ENCODE measurements around the gene KIAA0825.

KIAA0825 gene

DNA sequence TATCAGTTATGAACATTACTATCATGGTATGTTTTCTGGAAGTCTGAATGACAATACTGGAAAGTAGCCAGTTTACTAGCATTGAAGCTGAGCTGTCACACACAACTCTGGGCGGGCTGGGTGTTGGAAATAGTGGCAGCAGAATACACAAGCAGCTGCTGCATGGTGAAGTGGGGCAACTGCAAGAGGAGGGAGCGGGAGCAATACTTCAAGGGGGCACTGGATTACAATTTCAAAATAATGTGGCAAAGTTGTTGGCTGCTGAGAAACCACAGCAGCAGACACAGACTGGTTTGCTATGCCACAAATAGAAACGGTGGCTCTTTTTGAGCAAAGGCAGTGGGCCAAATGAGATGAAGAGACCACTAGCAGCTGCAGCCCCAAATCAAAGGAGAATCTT lies 350.2 kb downstream of the KIAA0825 start:
- no peak overlapping the region for H3K4ac ChIP-seq (ENCODE audit: low read depth, low read length)
- H2AFZ ChIP-seq (ENCODE audit: insufficient read depth, low read length, poor library complexity): no peak overlapping the region
- H3K27me3 ChIP-seq (ENCODE audit: insufficient read depth, low read length): no peaks in the 10 kb centered on the region
- no peaks in the 10 kb centered on the region for H3K4me1 ChIP-seq (ENCODE audit: control insufficient read depth in 1 of 2, insufficient read depth in 2 of 2, low read length in 2 of 2)
- H4K91ac ChIP-seq (ENCODE audit: low read depth, low read length): no peak overlapping the region
- H3K18ac ChIP-seq (ENCODE audit: low read length): no peak overlapping the region
- H4K12ac ChIP-seq (ENCODE audit: low read depth, low read length): no peak overlapping the region
- no peak overlapping the region for H3K14ac ChIP-seq (ENCODE audit: low read length)
- H3K23ac ChIP-seq (ENCODE audit: low read length): no peak overlapping the region
- H4K8ac ChIP-seq (ENCODE audit: low read depth, low read length): no peak overlapping the region
- H2BK12ac ChIP-seq (ENCODE audit: low read length): no peak overlapping the region
- H3K27ac ChIP-seq (ENCODE audit: low read depth, low read length): no peak overlapping the region
- no peak overlapping the region for H3K9ac ChIP-seq (ENCODE audit: low read length)
- no peak overlapping the region for H2BK120ac ChIP-seq (ENCODE audit: insufficient read depth, low read length, poor library complexity)
- H2AK5ac ChIP-seq (ENCODE audit: low read length): no peak overlapping the region
- no peaks in the 10 kb centered on the region for H3K79me1 ChIP-seq (ENCODE audit: low read length)
- WGBS (ENCODE audit: extremely low coverage, insufficient coverage, insufficient read length): no CpG with 5 or more reads among the region's 3 CpGs
- no peak overlapping the region for H3K4me3 ChIP-seq (ENCODE audit: low read depth, low read length)
- no peaks in the 10 kb centered on the region for H3K79me2 ChIP-seq (ENCODE audit: control insufficient read depth, insufficient read depth, low read length, poor library complexity)
- H2BK5ac ChIP-seq (ENCODE audit: low read depth, low read length, poor library complexity): no peak overlapping the region
- no peaks in the 10 kb centered on the region for H3K9me3 ChIP-seq (ENCODE audit: insufficient read depth, low read depth, low read length)
- no peak for DNase-seq
- no peaks in the 10 kb centered on the region for H3K36me3 ChIP-seq (ENCODE audit: control insufficient read depth in 1 of 2, insufficient read depth in 2 of 2, low read length in 2 of 2)
- H3K4me2 ChIP-seq (ENCODE audit: low read length): no peak overlapping the region

DNA sequence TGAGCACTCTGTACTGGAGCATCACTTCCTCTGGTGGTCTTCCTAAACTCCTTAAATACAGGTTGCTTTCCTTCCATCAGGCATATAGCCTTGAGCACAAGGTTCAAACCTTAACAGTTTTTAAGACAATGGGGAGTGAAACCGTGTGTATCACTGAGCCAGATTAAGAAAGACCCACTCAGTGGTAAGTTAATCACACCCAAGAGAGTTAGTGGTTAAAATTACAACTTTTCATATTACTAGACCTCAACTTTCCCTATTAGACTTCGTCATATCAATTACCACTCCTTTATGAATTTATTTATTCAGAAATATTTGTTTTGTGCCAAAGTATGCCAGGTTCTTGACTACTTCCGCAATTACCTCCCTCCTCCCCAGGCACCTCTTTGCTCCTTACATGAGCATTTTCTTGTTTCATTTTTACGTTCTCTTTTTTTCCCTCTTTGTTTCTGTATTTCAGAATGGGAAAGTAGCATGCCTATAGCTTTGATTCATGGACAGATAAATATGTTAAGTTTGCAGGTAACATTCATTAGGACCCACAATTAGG lies 351.0 kb downstream of the KIAA0825 start:
- no CpG with 5 or more reads among the region's 4 CpGs for WGBS (ENCODE audit: extremely low coverage, insufficient coverage, insufficient read length)
- Histone ChIP-seq H3K27ac (ENCODE audit: low read depth, low read length) (no peak overlapping the region), H2BK120ac (ENCODE audit: insufficient read depth, low read length, poor library complexity) (no peak overlapping the region), H3K9ac (ENCODE audit: low read length) (no peak overlapping the region), H3K79me1 (ENCODE audit: low read length) (no peaks in the 10 kb centered on the region), H3K23ac (ENCODE audit: low read length) (no peak overlapping the region), H3K4me3 (ENCODE audit: low read depth, low read length) (no peak overlapping the region), H3K4me2 (ENCODE audit: low read length) (no peak overlapping the region), H3K4me1 (ENCODE audit: control insufficient read depth in 1 of 2, insufficient read depth in 2 of 2, low read length in 2 of 2) (no peaks in the 10 kb centered on the region), H4K8ac (ENCODE audit: low read depth, low read length) (no peak overlapping the region), H2BK5ac (ENCODE audit: low read depth, low read length, poor library complexity) (no peak overlapping the region), H2AFZ (ENCODE audit: insufficient read depth, low read length, poor library complexity) (no peak overlapping the region), H3K4ac (ENCODE audit: low read depth, low read length) (no peak overlapping the region), H4K91ac (ENCODE audit: low read depth, low read length) (no peak overlapping the region), H3K36me3 (ENCODE audit: control insufficient read depth in 1 of 2, insufficient read depth in 2 of 2, low read length in 2 of 2) (no peaks in the 10 kb centered on the region), H2AK5ac (ENCODE audit: low read length) (no peak overlapping the region), H3K79me2 (ENCODE audit: control insufficient read depth, insufficient read depth, low read length, poor library complexity) (no peaks in the 10 kb centered on the region), H4K12ac (ENCODE audit: low read depth, low read length) (no peak overlapping the region), H3K18ac (ENCODE audit: low read length) (no peak overlapping the region), H2BK12ac (ENCODE audit: low read length) (no peak overlapping the region), H3K9me3 (ENCODE audit: insufficient read depth, low read depth, low read length) (no peaks in the 10 kb centered on the region), H3K27me3 (ENCODE audit: insufficient read depth, low read length) (no peaks in the 10 kb centered on the region), H3K14ac (ENCODE audit: low read length) (no peak overlapping the region)
- no peak for DNase-seq

DNA sequence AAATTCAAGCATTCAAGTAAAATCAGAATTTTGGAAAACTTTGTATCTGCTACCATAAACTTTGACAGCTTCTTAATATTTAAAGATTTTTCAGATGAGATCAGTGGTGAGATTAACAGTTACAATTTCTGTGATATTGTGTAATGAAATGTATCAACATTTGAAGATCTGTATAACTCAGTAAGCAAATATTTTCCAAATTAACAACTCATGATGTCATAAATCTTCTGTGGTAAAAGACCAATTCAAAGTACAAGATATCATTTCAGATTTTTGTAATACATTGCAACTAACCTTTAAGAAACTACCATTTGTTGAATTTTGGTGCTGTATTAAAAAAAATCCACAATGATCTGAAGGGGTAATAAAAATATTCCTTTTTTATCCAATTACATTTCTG lies 352.2 kb downstream of the KIAA0825 start:
- no peak overlapping the region for H3K4ac ChIP-seq (ENCODE audit: low read depth, low read length)
- H3K14ac ChIP-seq (ENCODE audit: low read length): no peak overlapping the region
- peak in 1 of 2 donors; percentile 21 for DNase-seq
- H4K12ac ChIP-seq (ENCODE audit: low read depth, low read length): no peak overlapping the region
- no peak overlapping the region for H4K91ac ChIP-seq (ENCODE audit: low read depth, low read length)
- H2BK12ac ChIP-seq (ENCODE audit: low read length): no peak overlapping the region
- H3K4me1 ChIP-seq (ENCODE audit: control insufficient read depth in 1 of 2, insufficient read depth in 2 of 2, low read length in 2 of 2): no peaks in the 10 kb centered on the region
- H3K4me3 ChIP-seq (ENCODE audit: low read depth, low read length): no peak overlapping the region
- H2AK5ac ChIP-seq (ENCODE audit: low read length): no peak overlapping the region
- no peak overlapping the region for H3K23ac ChIP-seq (ENCODE audit: low read length)
- H3K9me3 ChIP-seq (ENCODE audit: insufficient read depth, low read depth, low read length): no peaks in the 10 kb centered on the region
- no peaks in the 10 kb centered on the region for H3K27me3 ChIP-seq (ENCODE audit: insufficient read depth, low read length)
- H3K18ac ChIP-seq (ENCODE audit: low read length): no peak overlapping the region
- no peak overlapping the region for H4K8ac ChIP-seq (ENCODE audit: low read depth, low read length)
- H2AFZ ChIP-seq (ENCODE audit: insufficient read depth, low read length, poor library complexity): no peak overlapping the region
- no peak overlapping the region for H3K27ac ChIP-seq (ENCODE audit: low read depth, low read length)
- H2BK5ac ChIP-seq (ENCODE audit: low read depth, low read length, poor library complexity): no peak overlapping the region
- no peak overlapping the region for H2BK120ac ChIP-seq (ENCODE audit: insufficient read depth, low read length, poor library complexity)
- H3K79me1 ChIP-seq (ENCODE audit: low read length): no peaks in the 10 kb centered on the region
- no peak overlapping the region for H3K9ac ChIP-seq (ENCODE audit: low read length)
- no peaks in the 10 kb centered on the region for H3K36me3 ChIP-seq (ENCODE audit: control insufficient read depth in 1 of 2, insufficient read depth in 2 of 2, low read length in 2 of 2)
- H3K4me2 ChIP-seq (ENCODE audit: low read length): no peak overlapping the region
- H3K79me2 ChIP-seq (ENCODE audit: control insufficient read depth, insufficient read depth, low read length, poor library complexity): no peaks in the 10 kb centered on the region

DNA sequence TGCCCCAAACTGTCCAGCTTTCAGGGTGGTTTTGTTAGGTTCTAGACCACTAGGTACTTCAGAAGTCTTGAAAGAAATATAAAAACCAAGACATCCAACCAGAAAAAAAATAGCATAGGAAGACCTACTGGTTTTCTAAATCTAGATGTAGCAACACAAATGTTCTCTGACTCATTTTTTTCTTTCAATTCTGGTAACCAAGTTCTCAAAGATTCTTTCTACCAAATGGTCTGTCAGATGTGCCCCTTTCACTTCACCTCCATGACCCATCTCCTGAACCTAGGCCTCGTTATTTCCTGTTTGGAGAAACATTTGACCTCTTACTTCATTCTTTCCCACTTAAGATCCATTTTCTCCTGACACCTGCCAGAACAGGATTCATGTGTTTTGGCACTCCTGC lies 355.3 kb downstream of the KIAA0825 start:
- H2BK120ac ChIP-seq (ENCODE audit: insufficient read depth, low read length, poor library complexity): no peak overlapping the region
- no peak overlapping the region for H4K91ac ChIP-seq (ENCODE audit: low read depth, low read length)
- H3K23ac ChIP-seq (ENCODE audit: low read length): no peak overlapping the region
- no peak overlapping the region for H3K4ac ChIP-seq (ENCODE audit: low read depth, low read length)
- no peak overlapping the region for H2BK12ac ChIP-seq (ENCODE audit: low read length)
- no peaks in the 10 kb centered on the region for H3K36me3 ChIP-seq (ENCODE audit: control insufficient read depth in 1 of 2, insufficient read depth in 2 of 2, low read length in 2 of 2)
- H3K27ac ChIP-seq (ENCODE audit: low read depth, low read length): no peak overlapping the region
- H3K9ac ChIP-seq (ENCODE audit: low read length): no peak overlapping the region
- H3K14ac ChIP-seq (ENCODE audit: low read length): no peak overlapping the region
- no peak overlapping the region for H3K4me3 ChIP-seq (ENCODE audit: low read depth, low read length)
- no peak overlapping the region for H4K12ac ChIP-seq (ENCODE audit: low read depth, low read length)
- no peak overlapping the region for H3K4me2 ChIP-seq (ENCODE audit: low read length)
- no peak overlapping the region for H2BK5ac ChIP-seq (ENCODE audit: low read depth, low read length, poor library complexity)
- no peaks in the 10 kb centered on the region for H3K79me2 ChIP-seq (ENCODE audit: control insufficient read depth, insufficient read depth, low read length, poor library complexity)
- no peaks in the 10 kb centered on the region for H3K9me3 ChIP-seq (ENCODE audit: insufficient read depth, low read depth, low read length)
- no peak overlapping the region for H2AK5ac ChIP-seq (ENCODE audit: low read length)
- H3K4me1 ChIP-seq (ENCODE audit: control insufficient read depth in 1 of 2, insufficient read depth in 2 of 2, low read length in 2 of 2): no peaks in the 10 kb centered on the region
- WGBS (ENCODE audit: extremely low coverage, insufficient coverage, insufficient read length): no CpG with 5 or more reads among the region's 1 CpG
- H3K79me1 ChIP-seq (ENCODE audit: low read length): no peaks in the 10 kb centered on the region
- DNase-seq: no peak
- no peak overlapping the region for H3K18ac ChIP-seq (ENCODE audit: low read length)
- no peak overlapping the region for H2AFZ ChIP-seq (ENCODE audit: insufficient read depth, low read length, poor library complexity)
- no peak overlapping the region for H4K8ac ChIP-seq (ENCODE audit: low read depth, low read length)
- no peaks in the 10 kb centered on the region for H3K27me3 ChIP-seq (ENCODE audit: insufficient read depth, low read length)

All from trophoblast cell (in vitro differentiated cells and primary cell).